Body of pancreas (tissue), 4 donors: Measurements from ENCODE around the gene SLC45A2. TPM values are rescaled to one million over a fixed set of nuclear protein-coding genes. Genes with fewer than 3 reads are reported as not detected.

Experiments
- ATAC-seq: fragments of 150-250 bp; one replicate; pipeline ENCODE4 v1.9.1; 2016
- DNase-seq, 4 donors: peaks; one replicate each; pipeline ENCODE4 v3.0.0-alpha.2; 2019
- H3K27ac ChIP-seq, 4 donors: fragments of 200-600 bp; sonication (generic); 1 replicate in 3 of 4; 2 replicates in 1 of 4; pipeline versions ENCODE4 v1.5.1 to v1.6.1; 2016 to 2019; ENCODE audit warnings: mild to moderate bottlenecking in 1 of 4, mixed read lengths in 1 of 4, moderate library complexity in 1 of 4
- H3K27me3 ChIP-seq, 2 donors: fragments of 200-600 bp; sonication (generic); one replicate each; pipeline ENCODE4 v1.6.0; 2016; ENCODE audit warnings: mild to moderate bottlenecking in 1 of 2
- H3K36me3 ChIP-seq, 2 donors: fragments of 200-600 bp; sonication (generic); replicated peaks in 1 of 2; 2 replicates each; pipeline ENCODE4 v1.5.1; 2016; ENCODE audit warnings: low read depth in 2 of 2; ENCODE audit not compliant: insufficient read depth in 1 of 2
- H3K4me1 ChIP-seq: fragments of 200-600 bp; sonication (generic); one replicate; pipeline ENCODE4 v1.6.0; 2016
- H3K4me3 ChIP-seq, 2 donors: fragments of 200-600 bp; sonication (generic); 1 replicate in 1 of 2; 2 replicates in 1 of 2; pipeline ENCODE4 v1.5.1; 2016 to 2019
- H3K9me3 ChIP-seq, 3 donors: fragments of 200-600 bp; sonication (generic); 1 replicate in 2 of 3; 2 replicates in 1 of 3; pipeline ENCODE4 v1.5.1; 2016
- POLR2A ChIP-seq, 3 donors: fragments of 450-650 bp; IDR thresholded peaks; one replicate each; pipeline ENCODE4 v1.6.1; 2016; ENCODE audit warnings: antibody characterized with exemption in 3 of 3, mild to moderate bottlenecking in 2 of 3
- WGBS, 2 donors: methylation state at CpG; one replicate each; pipeline ENCODE4 v1.1.5; 2017; 5-methylcytosine and 5-hydroxymethylcytosine counted together
- intact Hi-C: fragments of 100-400 bp; cut with DNase I; formaldehyde crosslinking; loops from one replicate; pipeline ENCODE4 v1.15.1; 2023
- total RNA-seq, 2 donors: library from RNA; depleted of rRNA; stranded (reverse); fragments of >200 nt; gene quantifications; one replicate each; pipeline ENCODE4 v1.1.0, GENCODE V29; 2016
- TF ChIP-seq, protein P1 (sequence below), 7 experiments: fragments of 450-650 bp in 4 of 7; fragments of 200-600 bp in 3 of 7; sonication (generic) in 3 of 7; IDR thresholded peaks; one replicate each; pipeline ENCODE4 v1.5.1; 2016 to 2019; ENCODE audit warnings: antibody characterized with exemption in 7 of 7

The SLC45A2 gene
- total RNA-seq, 2 donors from 2014 or later, result not detected

DNA sequence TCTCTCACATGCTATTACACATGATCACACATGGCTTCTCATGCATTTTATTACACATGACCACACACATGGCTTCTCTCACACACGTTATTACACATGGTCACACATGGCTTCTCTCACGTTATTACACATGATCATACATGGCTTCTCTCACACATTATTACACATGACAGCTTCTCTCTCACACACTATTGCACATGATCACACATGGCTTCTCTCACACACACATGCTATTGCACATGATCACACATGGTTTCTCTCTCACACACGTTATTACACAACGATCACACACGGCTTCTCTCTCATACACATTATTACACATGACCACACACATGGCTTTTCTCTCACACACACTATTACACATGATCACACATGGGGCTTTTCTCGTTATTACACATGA is 954 bp upstream of the SLC45A2 start:
- peaks cover 0 to 7% of the 10 kb centered on the region in 2 donors for H3K36me3 ChIP-seq
- no peaks in the 10 kb centered on the region for H3K27me3 ChIP-seq
- DNase-seq (no peak), ATAC-seq (no peak)
- no peak for TF ChIP-seq POLR2A (IDR thresholded peaks at IDR 0.05)
- TF ChIP-seq, protein P1, sequence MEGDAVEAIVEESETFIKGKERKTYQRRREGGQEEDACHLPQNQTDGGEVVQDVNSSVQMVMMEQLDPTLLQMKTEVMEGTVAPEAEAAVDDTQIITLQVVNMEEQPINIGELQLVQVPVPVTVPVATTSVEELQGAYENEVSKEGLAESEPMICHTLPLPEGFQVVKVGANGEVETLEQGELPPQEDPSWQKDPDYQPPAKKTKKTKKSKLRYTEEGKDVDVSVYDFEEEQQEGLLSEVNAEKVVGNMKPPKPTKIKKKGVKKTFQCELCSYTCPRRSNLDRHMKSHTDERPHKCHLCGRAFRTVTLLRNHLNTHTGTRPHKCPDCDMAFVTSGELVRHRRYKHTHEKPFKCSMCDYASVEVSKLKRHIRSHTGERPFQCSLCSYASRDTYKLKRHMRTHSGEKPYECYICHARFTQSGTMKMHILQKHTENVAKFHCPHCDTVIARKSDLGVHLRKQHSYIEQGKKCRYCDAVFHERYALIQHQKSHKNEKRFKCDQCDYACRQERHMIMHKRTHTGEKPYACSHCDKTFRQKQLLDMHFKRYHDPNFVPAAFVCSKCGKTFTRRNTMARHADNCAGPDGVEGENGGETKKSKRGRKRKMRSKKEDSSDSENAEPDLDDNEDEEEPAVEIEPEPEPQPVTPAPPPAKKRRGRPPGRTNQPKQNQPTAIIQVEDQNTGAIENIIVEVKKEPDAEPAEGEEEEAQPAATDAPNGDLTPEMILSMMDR (IDR thresholded peaks at IDR 0.05), result no peak
- no peak overlapping the region for H3K27ac ChIP-seq
- intact Hi-C loops, result no loop called here
- H3K9me3 ChIP-seq, result no peaks in the 10 kb centered on the region
- peaks cover 8% of the 10 kb centered on the region for H3K4me1 ChIP-seq
- H3K4me3 ChIP-seq, result no peak overlapping the region
- 92 to 96% methylated on average over 6 of the region's 6 CpGs for WGBS, 2 donors

DNA sequence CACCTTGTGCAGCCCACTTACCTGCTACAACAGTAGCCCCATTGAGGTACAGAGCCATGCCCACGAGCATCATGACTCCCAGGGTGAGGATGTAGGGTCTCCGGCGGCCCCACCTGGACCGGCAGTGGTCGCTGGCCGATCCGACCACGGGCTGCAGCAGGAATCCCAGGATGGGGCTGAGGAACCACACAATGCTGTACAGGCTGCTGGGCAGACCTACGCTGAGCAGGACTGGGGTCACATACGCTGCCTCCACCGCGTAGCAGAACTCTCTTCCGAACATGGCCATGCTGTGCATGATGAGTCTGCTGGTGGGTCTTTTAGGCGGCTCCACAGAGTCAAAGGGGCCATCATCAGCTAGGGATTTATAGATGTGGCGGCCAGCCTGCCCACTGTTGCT is 315 bp downstream of the SLC45A2 start:
- no peak for TF ChIP-seq POLR2A (IDR thresholded peaks at IDR 0.05)
- TF ChIP-seq, protein P1 (IDR thresholded peaks at IDR 0.05), result no peak
- peaks cover 0 to 7% of the 10 kb centered on the region in 2 donors for H3K36me3 ChIP-seq
- WGBS, 2 donors, result 94 to 96% methylated on average over 12 to 15 of the region's 15 CpGs
- H3K4me3 ChIP-seq, result no peak overlapping the region
- H3K4me1 ChIP-seq, result peaks cover 17% of the 10 kb centered on the region
- no peaks in the 10 kb centered on the region for H3K27me3 ChIP-seq
- ATAC-seq (no peak), DNase-seq (no peak)
- intact Hi-C loops, result no loop called here
- H3K9me3 ChIP-seq, result no peaks in the 10 kb centered on the region
- H3K27ac ChIP-seq, result no peak overlapping the region

DNA sequence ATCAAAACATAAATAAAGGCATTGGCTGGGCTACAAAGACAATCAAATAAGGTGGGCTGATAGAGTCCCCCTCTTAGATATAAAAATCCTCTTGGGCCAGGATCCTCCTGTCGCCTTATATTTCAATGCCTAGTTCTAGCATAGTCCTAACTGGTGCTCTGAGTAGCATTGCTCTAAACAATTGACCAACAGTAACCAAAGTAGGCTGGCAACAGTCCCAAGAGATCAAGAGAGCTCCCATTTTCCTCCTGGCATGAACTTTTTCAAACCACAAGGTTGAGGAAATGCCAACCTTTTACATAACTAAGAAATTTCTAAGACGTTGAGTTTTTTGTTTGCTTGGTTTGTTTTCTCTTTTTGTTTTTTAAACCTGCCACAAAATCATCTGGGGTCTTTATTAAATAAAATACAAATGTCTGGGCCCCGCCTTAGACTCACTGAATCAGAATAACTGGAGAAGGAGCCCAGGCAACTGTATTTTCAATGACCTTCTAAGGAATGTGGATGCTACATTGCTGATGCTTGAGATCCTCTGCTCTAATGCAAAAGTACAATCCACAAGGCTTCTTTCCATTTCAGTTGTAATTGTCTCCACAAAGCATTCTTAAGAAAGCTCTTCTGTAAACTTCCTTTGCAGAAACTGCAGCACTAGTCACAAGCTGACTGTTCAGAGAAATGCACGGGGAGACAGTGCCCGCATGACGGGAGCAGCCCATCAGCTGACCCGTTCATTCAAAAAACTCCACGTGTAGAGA is 2.9 kb downstream of the SLC45A2 start:
- no peaks in the 10 kb centered on the region for H3K27me3 ChIP-seq
- H3K27ac ChIP-seq, result no peak overlapping the region
- DNase-seq, result no peak
- intact Hi-C loops, result no loop called here
- no peak for ATAC-seq
- H3K4me3 ChIP-seq, result no peak overlapping the region
- H3K36me3 ChIP-seq, result no peaks in the 10 kb centered on the region
- no peak for TF ChIP-seq POLR2A (IDR thresholded peaks at IDR 0.05)
- TF ChIP-seq, protein P1 (IDR thresholded peaks at IDR 0.05), result no peak
- no peaks in the 10 kb centered on the region for H3K9me3 ChIP-seq
- 83 to 87% methylated on average over 8 of the region's 8 CpGs for WGBS, 2 donors
- H3K4me1 ChIP-seq, result peaks cover 17% of the 10 kb centered on the region

DNA sequence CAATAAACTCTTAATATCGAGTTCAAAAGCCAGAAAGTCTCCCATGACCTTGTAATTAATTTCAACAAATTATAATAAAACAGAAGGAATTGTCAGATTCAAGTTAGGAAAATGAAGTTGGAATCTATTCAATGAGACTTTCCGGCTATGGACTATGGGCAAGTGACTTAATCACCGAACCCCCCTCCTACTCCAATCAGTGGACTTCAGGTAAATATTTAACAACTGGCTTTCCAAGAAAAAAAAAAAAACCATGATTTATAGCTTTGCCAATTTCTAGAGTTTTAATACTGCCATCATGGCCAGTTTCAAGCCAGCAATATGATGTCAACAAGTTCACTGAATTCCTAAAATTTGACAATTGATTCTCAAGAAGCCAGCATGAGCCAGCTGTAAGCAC is 4.5 kb downstream of the SLC45A2 start:
- Histone ChIP-seq H3K4me1 (peaks cover 17% of the 10 kb centered on the region), H3K27ac (no peak overlapping the region), H3K9me3 (no peaks in the 10 kb centered on the region), H3K27me3 (no peaks in the 10 kb centered on the region), H3K36me3 (no peaks in the 10 kb centered on the region), H3K4me3 (no peak overlapping the region)
- peak; percentile 40 for ATAC-seq
- no peak for TF ChIP-seq POLR2A (IDR thresholded peaks at IDR 0.05)
- TF ChIP-seq, protein P1 (IDR thresholded peaks at IDR 0.05), result no peak
- WGBS, 2 donors, result 19 to 27% methylated on average over 3 of the region's 3 CpGs
- intact Hi-C loops, result no loop called here
- DNase-seq, result no peak

DNA sequence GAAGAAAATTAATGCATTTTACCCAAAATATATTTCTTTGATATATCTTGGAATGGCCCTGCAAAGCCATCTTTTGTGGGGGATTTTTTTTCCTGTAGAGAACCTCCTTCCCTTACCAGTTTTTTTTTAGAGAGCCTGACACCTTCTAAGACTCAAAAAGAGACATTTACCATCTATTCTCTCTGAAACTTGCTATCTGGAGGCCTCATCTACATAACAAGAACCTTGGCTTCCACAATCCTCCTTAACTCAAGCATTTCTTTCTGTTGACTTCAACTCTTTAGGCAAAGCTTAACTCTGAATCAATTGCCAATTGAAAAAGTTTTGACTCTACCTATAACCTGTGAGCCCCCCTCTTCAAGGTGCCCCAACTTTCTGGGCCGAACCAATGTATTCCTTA is 6.2 kb downstream of the SLC45A2 start:
- no peaks in the 10 kb centered on the region for H3K36me3 ChIP-seq
- peaks cover 14% of the 10 kb centered on the region for H3K4me1 ChIP-seq
- no peaks in the 10 kb centered on the region for H3K27me3 ChIP-seq
- WGBS, 2 donors, result 90 to 91% methylated on average over 1 of the region's 1 CpG
- H3K9me3 ChIP-seq, result no peaks in the 10 kb centered on the region
- H3K4me3 ChIP-seq, result no peak overlapping the region
- no peak for ATAC-seq
- no peak overlapping the region for H3K27ac ChIP-seq
- DNase-seq, result no peak
- intact Hi-C loops, result no loop called here
- TF ChIP-seq, protein P1 (IDR thresholded peaks at IDR 0.05), result no peak
- no peak for TF ChIP-seq POLR2A (IDR thresholded peaks at IDR 0.05)
